Endothelial cell of umbilical vein (primary cell): ENCODE results near the gene HYAL1. TPM values are rescaled to one million over a fixed set of nuclear protein-coding genes. Genes with fewer than 3 reads are reported as not detected.
A peak's percentile ranks its signal among the peaks of the same experiment; 100 is the strongest.

Experiments used
- BruUV-seq: library from RNA; stranded (reverse); fragments of 400-500 nt; replicated peaks from 2 replicates; lab custom pipeline; 2021; lab: Mats Ljungman, UMichigan
- CTCF ChIA-PET: fragments of 300-600, 350-600 bp; sonication (Branson Sonifier 250); formaldehyde crosslinking; loops from one replicate; lab custom pipeline; 2021; ENCODE audit warnings: antibody characterized with exemption, inconsistent platforms; lab: Charles Lee
- POLR2A ChIA-PET: fragments of 300-600, 350-600 bp; sonication (Branson Sonifier 250); formaldehyde crosslinking; loops from one replicate; lab custom pipeline; 2021; ENCODE audit warnings: antibody characterized with exemption, inconsistent platforms; lab: Charles Lee
- DNase-seq: peaks from one replicate; pipeline ENCODE4 v3.0.0-alpha.2; 2011; ENCODE audit warnings: low read depth, low spot score
- FAIRE-seq: peaks from 2 replicates; lab custom pipeline; 2011; peaks lifted over from hg19 to GRCh38; lab: Jason Lieb, UNC
- H2AFZ ChIP-seq: 2 replicates; pipeline ENCODE4 v1.6.0; 2012; ENCODE audit warnings: low read depth, low read length, control low read depth, inconsistent platforms
- H3K27ac ChIP-seq: 2 replicates; pipeline ENCODE4 v1.5.1; 2011; ENCODE audit warnings: low read depth, mild to moderate bottlenecking, control low read depth, low read length, moderate library complexity; ENCODE audit not compliant: insufficient read depth
- H3K27me3 ChIP-seq, 2 experiments: 2 replicates each; pipeline versions ENCODE4 v1.6.0 to v1.6.1; 2011; ENCODE audit warnings: low read length in 2 of 2, mixed read lengths in 1 of 2; ENCODE audit not compliant: control insufficient read depth in 2 of 2, insufficient read depth in 2 of 2
- H3K36me3 ChIP-seq, 2 experiments: 2 replicates in 1 of 2; 3 replicates in 1 of 2; pipeline ENCODE4 v1.5.1; 2011; ENCODE audit warnings: low read length in 2 of 2, mild to moderate bottlenecking in 1 of 2, moderate library complexity in 1 of 2; ENCODE audit not compliant: control insufficient read depth in 2 of 2, insufficient read depth in 2 of 2; ENCODE audit errors: extremely low read depth in 1 of 2
- H3K4me1 ChIP-seq: 3 replicates; pipeline ENCODE4 v1.5.1; 2011; ENCODE audit warnings: mild to moderate bottlenecking, low read length; ENCODE audit not compliant: control insufficient read depth, insufficient read depth; ENCODE audit errors: extremely low read depth
- H3K4me2 ChIP-seq: 2 replicates; pipeline ENCODE4 v1.6.1; 2011; ENCODE audit warnings: low read length, control low read depth, mixed read lengths; ENCODE audit not compliant: insufficient read depth
- H3K4me3 ChIP-seq, 3 experiments: fragments of 200-600 bp in 1 of 3; sonication (generic), shearing (Covaris generic) in 1 of 3; replicated peaks in 1 of 3; 2 replicates each; pipeline ENCODE4 v1.5.1; 2011 to 2016; ENCODE audit warnings: control low read depth in 3 of 3, low read length in 3 of 3, mild to moderate bottlenecking in 2 of 3, inconsistent platforms in 1 of 3, low read depth in 1 of 3, moderate library complexity in 1 of 3; ENCODE audit not compliant: insufficient read depth in 1 of 3
- H3K79me2 ChIP-seq: 2 replicates; pipeline ENCODE4 v1.6.0; 2012; ENCODE audit warnings: low read length, inconsistent platforms; ENCODE audit not compliant: control insufficient read depth, insufficient read depth
- H3K9ac ChIP-seq: replicated peaks from 2 replicates; pipeline ENCODE3; 2011; ENCODE audit warnings: low read length, control low read depth; ENCODE audit not compliant: insufficient read depth; ENCODE audit errors: extremely low read depth
- H3K9me1 ChIP-seq: replicated peaks from 3 replicates; pipeline ENCODE4 v1.6.0; 2011; ENCODE audit warnings: mild to moderate bottlenecking, low read length; ENCODE audit not compliant: control insufficient read depth, insufficient read depth; ENCODE audit errors: extremely low read depth
- H3K9me3 ChIP-seq: replicated peaks from 2 replicates; pipeline ENCODE4 v1.5.1; 2012; ENCODE audit warnings: low read length, inconsistent platforms; ENCODE audit not compliant: control insufficient read depth, insufficient read depth
- H4K20me1 ChIP-seq: replicated peaks from 2 replicates; pipeline ENCODE3; 2011; ENCODE audit warnings: mild to moderate bottlenecking, low read length; ENCODE audit not compliant: control insufficient read depth, insufficient read depth; ENCODE audit errors: extremely low read depth
- FOS ChIP-seq: IDR thresholded peaks from 2 replicates; pipeline ENCODE4 v1.6.1; 2011; ENCODE audit warnings: mild to moderate bottlenecking, low read length, moderate library complexity, borderline replicate concordance; ENCODE audit not compliant: insufficient read depth
- JUN ChIP-seq: IDR thresholded peaks from 2 replicates; pipeline ENCODE4 v1.6.1; 2011; ENCODE audit warnings: borderline replicate concordance, low read depth; ENCODE audit not compliant: insufficient read length, insufficient read depth
- POLR2A ChIP-seq: IDR thresholded peaks from 2 replicates; pipeline ENCODE4 v1.6.1; 2012; ENCODE audit warnings: low read depth, mild to moderate bottlenecking, control low read depth, low read length
- POLR2AphosphoS5 ChIP-seq: IDR thresholded peaks from 2 replicates; pipeline ENCODE4 v1.6.1; 2012; ENCODE audit warnings: low read depth, mild to moderate bottlenecking, control low read depth, low read length, moderate library complexity; ENCODE audit not compliant: insufficient read depth
- dilution Hi-C: fragments of 300-500 bp; cut with MboI; formaldehyde crosslinking; loops from one replicate; pipeline ENCODE4 v1.15.0; 2019; ENCODE audit warnings: low sequenced_read_pairs; ENCODE audit not compliant: extremely low pct_ligation_motif_present
- intact Hi-C: fragments of 100-400 bp; cut with micrococcal nuclease; formaldehyde crosslinking; loops from one replicate; pipeline ENCODE4 v1.10.0; 2022
- polyA plus RNA-seq, 4 experiments: library from polyadenylated mRNA; depleted of rRNA in 3 of 4; stranded (reverse) in 3 of 4; unstranded in 1 of 4; fragments of >200 nt; gene quantifications; 2 replicates each; pipeline versions ENCODE4 v1.2.1 to v1.2.3, GENCODE V29; 2011 to 2012; ENCODE audit warnings: missing spikeins in 1 of 4
- total RNA-seq: library from RNA; stranded (reverse); gene quantifications from 2 replicates; pipeline ENCODE4 v1.2.3, GENCODE V29; 2021

Gene HYAL1
- total and polyA plus RNA-seq, 2 donors (not counting 3 experiments of a cell fraction or from before 2014, with no cell fraction given), result 2.2 to 3.3 TPM

GRCh38 chr3:50318163-50318562 lies 14.8 kb upstream of the HYAL1 start:
- peak overlapping the region; percentile 69 for H3K4me2 ChIP-seq
- no peak overlapping the region for H3K27ac ChIP-seq
- peaks cover 52% of the 10 kb centered on the region for H3K79me2 ChIP-seq
- peak; percentile 72 for TF ChIP-seq POLR2A
- no peak for TF ChIP-seq JUN
- intact Hi-C loops, result no loop called here
- dilution Hi-C loops, result no loop called here
- H3K27me3 ChIP-seq, result no peaks in the 10 kb centered on the region
- peaks cover 17 to 47% of the 10 kb centered on the region in 2 experiments for H3K36me3 ChIP-seq
- BruUV-seq, result no TSS peak
- H2AFZ ChIP-seq, result no peak overlapping the region
- H4K20me1 ChIP-seq, result no peaks in the 10 kb centered on the region
- H3K9ac ChIP-seq, result no peak overlapping the region
- H3K4me1 ChIP-seq, result peaks cover 51% of the 10 kb centered on the region
- no peak for FAIRE-seq
- no peaks in the 10 kb centered on the region for H3K9me3 ChIP-seq
- H3K4me3 ChIP-seq, result peak overlapping the region in 1 of 3 experiments; percentile 11
- POLR2A ChIA-PET, result interaction anchor here (0.8 kb wide), 1 partner anchor 10 kb away, joined by 3 read pairs; the partner anchor contains the start of gene TUSC2
- no peak for DNase-seq
- H3K9me1 ChIP-seq, result no peaks in the 10 kb centered on the region
- CTCF ChIA-PET, result interaction anchor here (1.6 to 1.7 kb wide), 2 partner anchors 15 to 19 kb away, joined by 3 to 6 read pairs; partner anchors contain the start of genes HYAL1, HYAL3 and NAA80

- Histone ChIP-seq H3K36me3 (peaks cover 17 to 47% of the 10 kb centered on the region in 2 experiments), H2AFZ (no peak overlapping the region), H3K27me3 (no peaks in the 10 kb centered on the region), H3K27ac (peak overlapping the region; percentile 1), H3K4me3 (no peak overlapping the region), H3K9me3 (no peaks in the 10 kb centered on the region), H3K9ac (no peak overlapping the region), H3K4me2 (no peak overlapping the region), H4K20me1 (no peaks in the 10 kb centered on the region), H3K9me1 (no peaks in the 10 kb centered on the region), H3K4me1 (peaks cover 45% of the 10 kb centered on the region), H3K79me2 (peaks cover 52% of the 10 kb centered on the region)
- BruUV-seq, result no TSS peak
- intact Hi-C loops, result no loop called here
- dilution Hi-C loops, result no loop called here
- TF ChIP-seq FOS (no peak), POLR2AphosphoS5 (peak; percentile 6)
- ChIA-PET CTCF (interaction anchor here (0.8 to 1.7 kb wide), 3 partner anchors 11 to 18 kb away, joined by 3 to 6 read pairs (median 4); partner anchors contain the start of genes HYAL1, HYAL3 and NAA80), POLR2A (interaction anchor here (0.7 kb wide), 1 partner anchor 18 kb away, joined by 3 read pairs; the partner anchor contains the start of genes HYAL3 and NAA80)
- FAIRE-seq (peak; percentile 59), DNase-seq (no peak)
Observed at GRCh38 chr3:50317300-50317699, 13.9 kb upstream of the HYAL1 start.
